Natural killer cell (primary cell): ENCODE results near the gene BICD1. TPM values are rescaled to one million over a fixed set of nuclear protein-coding genes. Genes with fewer than 3 reads are reported as not detected.

Experiments
- ATAC-seq, 3 donors: fragments of 150-1000 bp in 2 of 3; fragments of 200-7000 bp in 1 of 3; cut with Tn5 transposase; 1 replicate in 1 of 3; 2 replicates in 2 of 3; pipeline ENCODE4 v1.10.0; 2021; ENCODE audit warnings: mild to moderate bottlenecking in 2 of 3, moderate library complexity in 2 of 3
- DNase-seq, 2 donors: peaks; one replicate each; pipeline versions ENCODE4 v3.0.0 to v3.0.0-alpha.2; 2013 to 2021; ENCODE audit warnings: mixed read lengths in 1 of 2
- H3K27ac ChIP-seq: one replicate; pipeline ENCODE4 v1.5.1; 2013; ENCODE audit warnings: mild to moderate bottlenecking, low read length
- H3K27me3 ChIP-seq: one replicate; pipeline ENCODE4 v1.6.1; 2013; ENCODE audit warnings: low read length; ENCODE audit not compliant: control insufficient read depth, insufficient read depth
- H3K36me3 ChIP-seq: one replicate; pipeline ENCODE4 v1.6.1; 2013; ENCODE audit warnings: low read length; ENCODE audit not compliant: control insufficient read depth, insufficient read depth
- H3K4me1 ChIP-seq: one replicate; pipeline ENCODE4 v1.6.1; 2013; ENCODE audit warnings: low read length; ENCODE audit not compliant: control insufficient read depth, insufficient read depth
- H3K4me3 ChIP-seq: one replicate; pipeline ENCODE4 v1.5.1; 2013; ENCODE audit warnings: low read length
- H3K9me3 ChIP-seq: one replicate; pipeline ENCODE4 v1.6.1; 2013; ENCODE audit warnings: low read length; ENCODE audit not compliant: control insufficient read depth, insufficient read depth
- H3K27ac Mint-ChIP-seq, 2 donors: one replicate each; pipeline ENCODE4 v1.8.0; 2022; ENCODE audit warnings: mild to moderate bottlenecking in 2 of 2, mixed read lengths in 2 of 2, moderate library complexity in 1 of 2
- H3K27me3 Mint-ChIP-seq, 2 donors: one replicate each; pipeline ENCODE4 v1.8.0; 2022; ENCODE audit warnings: low read depth in 2 of 2, mixed read lengths in 2 of 2
- H3K36me3 Mint-ChIP-seq: one replicate; pipeline ENCODE4 v1.8.0; 2022; ENCODE audit warnings: mixed read lengths
- H3K4me1 Mint-ChIP-seq, 2 donors: one replicate each; pipeline ENCODE4 v1.8.0; 2022; ENCODE audit warnings: mixed read lengths in 2 of 2
- H3K4me3 Mint-ChIP-seq: one replicate; pipeline ENCODE4 v1.8.0; 2022; ENCODE audit warnings: mild to moderate bottlenecking, moderate library complexity, mixed read lengths
- H3K9me3 Mint-ChIP-seq, 2 donors: one replicate each; pipeline ENCODE4 v1.8.0; 2022; ENCODE audit warnings: mixed read lengths in 2 of 2
- CTCF ChIP-seq: fragments of 200-600 bp; IDR thresholded peaks from one replicate; pipeline ENCODE4 v1.8.0; 2022; ENCODE audit warnings: antibody characterized with exemption
- WGBS: methylation state at CpG from one replicate; pipeline ENCODE4 v1.1.7; 2013; ENCODE audit warnings: missing lambda C conversion rate; ENCODE audit not compliant: insufficient coverage; 5-methylcytosine and 5-hydroxymethylcytosine counted together
- intact Hi-C: fragments of 100-400 bp; cut with micrococcal nuclease; formaldehyde crosslinking; loops from one replicate; pipeline ENCODE4 v1.14.2; 2022
- total RNA-seq, 4 donors: library from RNA; stranded (reverse); fragments of 120-200 nt in 1 of 4; gene quantifications; one replicate each; pipeline versions ENCODE4 v1.2.3 to v1.2.4, GENCODE V29; 2013 to 2022

Gene BICD1
- total RNA-seq, 3 donors from 2014 or later (not counting 1 experiment from before 2014, with no cell fraction given): 10.0 to 16.0 (median 15.5) TPM

GRCh38 chr12:32163596-32163995 lies 56.9 kb downstream of the BICD1 start:
- no peak for DNase-seq
- no peak for TF ChIP-seq CTCF
- H3K9me3 Mint-ChIP-seq: no peaks in the 10 kb centered on the region
- ATAC-seq: no peak
- Histone ChIP-seq H3K4me3 (no peak overlapping the region), H3K36me3 (no peaks in the 10 kb centered on the region), H3K9me3 (no peaks in the 10 kb centered on the region), H3K27me3 (no peaks in the 10 kb centered on the region), H3K27ac (no peak overlapping the region), H3K4me1 (no peaks in the 10 kb centered on the region)
- H3K27ac Mint-ChIP-seq: no peak overlapping the region
- no peak overlapping the region for H3K4me3 Mint-ChIP-seq
- H3K27me3 Mint-ChIP-seq: no peaks in the 10 kb centered on the region
- WGBS: 93% methylated on average over 2 of the region's 2 CpGs
- peaks cover 16 to 17% of the 10 kb centered on the region in 2 donors for H3K4me1 Mint-ChIP-seq
- no peaks in the 10 kb centered on the region for H3K36me3 Mint-ChIP-seq
- intact Hi-C loops: no loop called here

- Histone ChIP-seq H3K9me3 (no peaks in the 10 kb centered on the region), H3K4me3 (no peak overlapping the region), H3K4me1 (no peaks in the 10 kb centered on the region), H3K36me3 (no peaks in the 10 kb centered on the region), H3K27me3 (no peaks in the 10 kb centered on the region), H3K27ac (no peak overlapping the region)
- Mint-ChIP-seq H3K4me1 (no peaks in the 10 kb centered on the region), H3K9me3 (no peaks in the 10 kb centered on the region), H3K27ac (no peak overlapping the region), H3K36me3 (no peaks in the 10 kb centered on the region), H3K27me3 (no peaks in the 10 kb centered on the region), H3K4me3 (no peak overlapping the region)
- TF ChIP-seq CTCF: no peak
- 99% methylated on average over 4 of the region's 4 CpGs for WGBS
- ATAC-seq (no peak), DNase-seq (no peak)
- intact Hi-C loops: no loop called here
These were observed 59.9 kb downstream of the BICD1 start for GRCh38 chr12:32166510-32166909.

DNA sequence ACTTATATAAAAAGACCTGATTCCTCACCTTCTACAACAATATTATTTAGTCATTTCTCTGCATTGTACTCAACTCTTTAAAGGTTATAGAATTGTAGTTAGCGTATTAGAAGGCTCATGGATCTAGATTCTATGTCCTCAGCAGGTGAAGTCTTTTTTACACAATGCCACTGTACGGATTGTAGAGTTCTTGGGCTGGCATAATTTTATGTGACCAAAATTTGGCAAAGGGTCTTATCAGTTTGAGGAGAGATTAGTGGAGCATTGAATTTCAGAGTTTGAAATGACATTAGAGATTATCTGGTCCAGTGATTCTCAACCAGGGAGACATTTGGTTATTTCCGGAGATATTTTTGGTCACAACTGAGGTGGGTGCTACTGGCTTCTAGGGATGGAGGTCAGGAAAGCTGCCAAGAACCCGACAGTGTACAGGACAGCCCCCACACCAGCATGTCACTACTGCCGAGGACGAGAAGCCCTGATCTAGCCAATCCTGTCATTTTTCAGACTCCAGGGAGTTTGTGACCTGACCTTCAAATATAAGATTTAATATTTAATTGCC lies 63.9 kb downstream of the BICD1 start:
- no peak overlapping the region for H3K27ac Mint-ChIP-seq
- no peaks in the 10 kb centered on the region for H3K27me3 ChIP-seq
- ATAC-seq (no peak), DNase-seq (no peak)
- H3K4me1 ChIP-seq: no peaks in the 10 kb centered on the region
- H3K9me3 ChIP-seq: no peaks in the 10 kb centered on the region
- H3K36me3 Mint-ChIP-seq: no peaks in the 10 kb centered on the region
- 92% methylated on average over 6 of the region's 6 CpGs for WGBS
- no peak overlapping the region for H3K4me3 Mint-ChIP-seq
- no peaks in the 10 kb centered on the region for H3K27me3 Mint-ChIP-seq
- no peak overlapping the region for H3K27ac ChIP-seq
- TF ChIP-seq CTCF: no peak
- intact Hi-C loops: no loop called here
- no peak overlapping the region for H3K4me3 ChIP-seq
- no peaks in the 10 kb centered on the region for H3K9me3 Mint-ChIP-seq
- no peaks in the 10 kb centered on the region for H3K36me3 ChIP-seq
- no peaks in the 10 kb centered on the region for H3K4me1 Mint-ChIP-seq

DNA sequence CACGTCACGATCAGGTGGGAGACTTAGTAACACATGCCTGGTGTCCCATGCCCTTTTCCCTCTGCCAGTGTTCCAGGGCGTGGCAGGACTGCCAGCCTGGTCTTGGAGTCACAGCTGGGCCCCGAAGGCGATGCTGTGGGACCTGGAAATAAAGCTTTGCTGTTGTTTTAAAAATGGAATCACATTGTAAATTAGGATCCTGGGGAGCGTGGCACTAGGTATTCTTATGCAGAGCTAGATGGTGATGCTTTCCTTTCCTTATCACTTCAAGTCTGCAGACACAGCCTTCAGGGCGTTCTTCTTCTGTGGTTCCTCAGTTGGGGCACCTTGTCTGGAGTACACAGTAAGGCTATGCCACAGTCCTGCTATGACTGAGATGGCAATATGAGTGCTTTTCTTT lies 64.6 kb downstream of the BICD1 start:
- Mint-ChIP-seq H3K9me3 (no peaks in the 10 kb centered on the region), H3K27ac (no peak overlapping the region), H3K4me1 (no peaks in the 10 kb centered on the region), H3K36me3 (no peaks in the 10 kb centered on the region), H3K27me3 (no peaks in the 10 kb centered on the region), H3K4me3 (no peak overlapping the region)
- Histone ChIP-seq H3K27ac (no peak overlapping the region), H3K4me3 (no peak overlapping the region), H3K27me3 (no peaks in the 10 kb centered on the region), H3K36me3 (no peaks in the 10 kb centered on the region), H3K9me3 (no peaks in the 10 kb centered on the region), H3K4me1 (no peaks in the 10 kb centered on the region)
- 96% methylated on average over 7 of the region's 7 CpGs for WGBS
- DNase-seq: no peak
- TF ChIP-seq CTCF: no peak
- ATAC-seq: no peak
- intact Hi-C loops: no loop called here
